ENCODE measurements around the gene ZNF84. TPM values are rescaled to one million over a fixed set of nuclear protein-coding genes. Genes with fewer than 3 reads are reported as not detected.

The ZNF84 gene
- total and polyA plus RNA-seq, 10 of the 15 experiments (the other 5 are each of a cell fraction or from before 2014, with no cell fraction given): 10.4 to 35.3 (median 16.6) TPM

DNA sequence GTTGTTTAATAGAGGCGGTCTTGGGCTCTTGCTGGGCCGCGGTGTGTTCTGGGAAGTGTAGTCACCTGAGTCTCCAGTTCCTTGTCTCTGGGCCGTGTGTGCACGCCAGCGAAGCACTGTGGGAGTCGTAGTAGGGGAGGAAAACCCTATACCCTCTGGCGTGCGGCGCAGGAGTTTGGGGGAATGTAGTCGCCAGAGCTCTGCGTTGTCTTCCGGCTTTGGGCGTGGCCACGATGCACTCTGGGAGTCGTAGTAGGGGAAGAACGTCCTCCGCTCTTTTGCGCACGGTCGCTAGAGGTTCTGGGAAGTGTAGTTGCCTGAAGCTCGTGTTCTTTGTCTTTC, 42.7 kb downstream of the ZNF84 start (continued):
- peak; percentile 41; the same call in 1 of the 2 replicates for TF ChIP-seq RELB (IDR thresholded peaks at IDR 0.05; ENCODE audit: low read depth)
- TF ChIP-seq ATF7 (IDR thresholded peaks at IDR 0.05; ENCODE audit: low read depth): peak; percentile 13; the same call in 1 of the 2 replicates
- TF ChIP-seq YY1 (IDR thresholded peaks at IDR 0.05; ENCODE audit: low read depth, low read length): peak; percentile 72
- TF ChIP-seq CREM (IDR thresholded peaks at IDR 0.05; ENCODE audit: low read depth): peak; percentile 99
- no peak for TF ChIP-seq SPI1 (IDR thresholded peaks at IDR 0.05; ENCODE audit: borderline replicate concordance, insufficient read depth, low read depth, low read length)
- TF ChIP-seq EGR1 (IDR thresholded peaks at IDR 0.05; ENCODE audit: borderline replicate concordance in 1 of 2, low read depth in 2 of 2, low read length in 2 of 2): 0 out of 3 replicates have a peak, but pooled peaks of 1 of the 2 experiments have one; percentile 6
- no peak; the same call in 1 of the 2 replicates for TF ChIP-seq STAT1 (conservative IDR thresholded peaks at IDR 0.05)
- TF ChIP-seq SRF (IDR thresholded peaks at IDR 0.05; ENCODE audit: low read depth in 2 of 2, low read length in 2 of 2): peak in 1 of 2 experiments; percentile 84; a peak in 3 of 4 replicates
- TF ChIP-seq, protein P1, sequence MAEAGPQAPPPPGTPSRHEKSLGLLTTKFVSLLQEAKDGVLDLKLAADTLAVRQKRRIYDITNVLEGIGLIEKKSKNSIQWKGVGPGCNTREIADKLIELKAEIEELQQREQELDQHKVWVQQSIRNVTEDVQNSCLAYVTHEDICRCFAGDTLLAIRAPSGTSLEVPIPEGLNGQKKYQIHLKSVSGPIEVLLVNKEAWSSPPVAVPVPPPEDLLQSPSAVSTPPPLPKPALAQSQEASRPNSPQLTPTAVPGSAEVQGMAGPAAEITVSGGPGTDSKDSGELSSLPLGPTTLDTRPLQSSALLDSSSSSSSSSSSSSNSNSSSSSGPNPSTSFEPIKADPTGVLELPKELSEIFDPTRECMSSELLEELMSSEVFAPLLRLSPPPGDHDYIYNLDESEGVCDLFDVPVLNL (IDR thresholded peaks at IDR 0.05; ENCODE audit: low read depth, low read length): 0 out of 2 replicates have a peak, but pooled peaks have one; percentile 9
- TF ChIP-seq ELK1 (IDR thresholded peaks at IDR 0.05; ENCODE audit: low read depth, low read length): peak; percentile 76; the same call in 1 of the 2 replicates
- peak; percentile 59 for TF ChIP-seq E2F8 (IDR thresholded peaks at IDR 0.05; ENCODE audit: low read depth, partially characterized antibody)
- 0 out of 2 replicates have a peak, but pooled peaks have one; percentile 7 for TF ChIP-seq TAF1 (IDR thresholded peaks at IDR 0.05; ENCODE audit: borderline replicate concordance, low read depth, low read length)
- no peak for TF ChIP-seq MEF2A (IDR thresholded peaks at IDR 0.05; ENCODE audit: insufficient read depth, low read depth, low read length)
- TF ChIP-seq GABPA (IDR thresholded peaks at IDR 0.05; ENCODE audit: low read depth): peak; percentile 89
- peak; percentile 90 for TF ChIP-seq SP1 (IDR thresholded peaks at IDR 0.05; ENCODE audit: low read depth, low read length)
- no peak for TF ChIP-seq YBX1 (IDR thresholded peaks at IDR 0.05)
- peak; percentile 79 for TF ChIP-seq SREBF1 (IDR thresholded peaks at IDR 0.05; ENCODE audit: low read length)
- TF ChIP-seq, protein P2, sequence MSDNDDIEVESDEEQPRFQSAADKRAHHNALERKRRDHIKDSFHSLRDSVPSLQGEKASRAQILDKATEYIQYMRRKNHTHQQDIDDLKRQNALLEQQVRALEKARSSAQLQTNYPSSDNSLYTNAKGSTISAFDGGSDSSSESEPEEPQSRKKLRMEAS (IDR thresholded peaks at IDR 0.05; ENCODE audit: low read depth, low read length): peak; percentile 62; the same call in 1 of the 2 replicates
- TF ChIP-seq PAX8 (IDR thresholded peaks at IDR 0.05): no peak
- TF ChIP-seq SUPT20H (IDR thresholded peaks at IDR 0.05; ENCODE audit: borderline replicate concordance, control insufficient read depth, low read depth, low read length): no peak
- no peak for TF ChIP-seq RCOR1 (conservative IDR thresholded peaks at IDR 0.05; ENCODE audit: low read depth, low read length)
- no peak for TF ChIP-seq FOXK2 (IDR thresholded peaks at IDR 0.05)
- 0 out of 2 replicates have a peak, but pooled peaks have one; percentile 35 for TF ChIP-seq RAD51 (IDR thresholded peaks at IDR 0.05)
